ENCODE data around the gene SIRT3.

- TF ChIP-seq CTCF (optimal IDR thresholded peaks at IDR 0.05 in 1 of 3, IDR thresholded peaks at IDR 0.05 in 1 of 3, conservative IDR thresholded peaks at IDR 0.05 in 1 of 3; ENCODE audit: extremely low read depth in 1 of 3, insufficient read depth in 2 of 3, low read length in 3 of 3) (no peak), EZH2 (IDR thresholded peaks at IDR 0.05; ENCODE audit: low read length) (no peak)
Measured at GRCh38 chr11:200224-201003, 35.7 kb downstream of the SIRT3 start.

Measured in keratinocyte (primary cell).